Loucy (cell line): ENCODE data around the gene GDPGP1.
"Not testable (repeated sequence)": the region's sequence is repeated elsewhere in the genome, so short reads cannot be mapped to it uniquely, and the experiment has no call there.

Experiments used
- H2AFZ ChIP-seq: fragments of 200-600 bp; sonication (generic); 2 replicates; pipeline ENCODE4 v1.6.0; 2016; ENCODE audit warnings: antibody characterized with exemption, mild to moderate bottlenecking, low read length, moderate library complexity
- H3F3A ChIP-seq: fragments of 200-600 bp; 2 replicates; pipeline ENCODE4 v1.6.0; 2016; ENCODE audit warnings: antibody characterized with exemption, low read depth, mild to moderate bottlenecking
- H3K27me3 ChIP-seq: fragments of 200-600 bp; sonication (generic); 2 replicates; pipeline ENCODE4 v1.6.1; 2014; ENCODE audit warnings: low read length, mild to moderate bottlenecking; ENCODE audit not compliant: insufficient read depth, poor library complexity, severe bottlenecking
- H3K36me3 ChIP-seq: fragments of 200-600 bp; sonication (generic); 2 replicates; pipeline ENCODE4 v1.6.1; 2016; ENCODE audit warnings: low read length; ENCODE audit not compliant: insufficient read depth
- H3K4me1 ChIP-seq: fragments of 200-600 bp; sonication (generic); 2 replicates; pipeline ENCODE4 v1.5.1; 2014; ENCODE audit warnings: low read length, mild to moderate bottlenecking; ENCODE audit not compliant: insufficient read depth, poor library complexity, severe bottlenecking
- H3K4me2 ChIP-seq: fragments of 200-600 bp; sonication (generic); 2 replicates; pipeline ENCODE4 v1.6.0; 2014; ENCODE audit warnings: antibody characterized with exemption, low read length, low read depth, mild to moderate bottlenecking; ENCODE audit not compliant: poor library complexity, severe bottlenecking
- H3K4me3 ChIP-seq: fragments of 200-600 bp; sonication (generic); 2 replicates; pipeline ENCODE4 v1.5.1; 2014; ENCODE audit warnings: low read length, mild to moderate bottlenecking, mixed read lengths; ENCODE audit not compliant: poor library complexity, severe bottlenecking
- H3K79me2 ChIP-seq: fragments of 200-600 bp; sonication (generic); 2 replicates; pipeline ENCODE4 v1.6.1; 2014; ENCODE audit warnings: low read length; ENCODE audit not compliant: insufficient read depth
- H3K9ac ChIP-seq: fragments of 200-600 bp; sonication (generic); 2 replicates; pipeline ENCODE4 v1.6.0; 2014; ENCODE audit warnings: mild to moderate bottlenecking, low read depth, low read length, moderate library complexity; ENCODE audit not compliant: poor library complexity, severe bottlenecking
- H3K9me2 ChIP-seq: fragments of 200-600 bp; sonication (generic); replicated peaks from 2 replicates; pipeline ENCODE4 v1.6.1; 2016; ENCODE audit warnings: low read depth, low read length, mixed read lengths
- H3K9me3 ChIP-seq: fragments of 200-600 bp; sonication (generic); 2 replicates; pipeline ENCODE4 v1.6.1; 2014; ENCODE audit warnings: mild to moderate bottlenecking, antibody characterized with exemption, low read length, low read depth; ENCODE audit not compliant: insufficient read depth
- H4K20me1 ChIP-seq: fragments of 200-600 bp; sonication (generic); 2 replicates; pipeline ENCODE4 v1.6.0; 2014; ENCODE audit warnings: antibody characterized with exemption, low read length, mild to moderate bottlenecking; ENCODE audit not compliant: insufficient read depth, poor library complexity, severe bottlenecking
- EZH2phosphoT487 ChIP-seq: fragments of 200-600 bp; IDR thresholded peaks from 2 replicates; pipeline ENCODE4 v1.6.1; 2018; ENCODE audit warnings: antibody characterized with exemption, mild to moderate bottlenecking, moderate library complexity, borderline replicate concordance
- TF ChIP-seq, protein P1 (sequence below): fragments of 200-600 bp; sonication (generic); conservative IDR thresholded peaks from 2 replicates; pipeline ENCODE4 v1.5.1; 2014; ENCODE audit warnings: mild to moderate bottlenecking, antibody characterized with exemption, low read length

GDPGP1 gene

DNA sequence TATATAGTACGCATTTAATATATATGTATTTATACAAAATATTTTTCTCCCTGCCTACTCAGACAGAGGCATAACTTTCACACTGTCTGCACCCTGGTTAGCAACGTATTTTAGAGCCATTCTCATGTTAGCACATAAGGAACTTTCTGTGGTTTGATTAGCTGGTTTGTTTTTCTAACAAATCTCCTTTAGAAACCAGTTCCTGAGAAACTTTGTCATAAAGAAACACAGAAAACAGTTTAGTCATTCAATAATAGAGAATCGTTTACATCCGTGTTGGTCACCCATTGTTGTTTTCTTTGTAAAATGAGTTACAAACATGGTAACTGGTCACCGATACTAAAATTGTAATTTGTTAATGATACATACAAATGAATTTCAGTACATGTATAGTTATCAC is 25.5 kb downstream of the GDPGP1 start:
- no peak overlapping the region for H3K4me2 ChIP-seq
- H3K4me3 ChIP-seq = no peak overlapping the region
- H3K79me2 ChIP-seq = peaks cover 10% of the 10 kb centered on the region
- H3K9me2 ChIP-seq = no peaks in the 10 kb centered on the region
- no peaks in the 10 kb centered on the region for H4K20me1 ChIP-seq
- no peak overlapping the region for H3K9ac ChIP-seq
- TF ChIP-seq, protein P1, sequence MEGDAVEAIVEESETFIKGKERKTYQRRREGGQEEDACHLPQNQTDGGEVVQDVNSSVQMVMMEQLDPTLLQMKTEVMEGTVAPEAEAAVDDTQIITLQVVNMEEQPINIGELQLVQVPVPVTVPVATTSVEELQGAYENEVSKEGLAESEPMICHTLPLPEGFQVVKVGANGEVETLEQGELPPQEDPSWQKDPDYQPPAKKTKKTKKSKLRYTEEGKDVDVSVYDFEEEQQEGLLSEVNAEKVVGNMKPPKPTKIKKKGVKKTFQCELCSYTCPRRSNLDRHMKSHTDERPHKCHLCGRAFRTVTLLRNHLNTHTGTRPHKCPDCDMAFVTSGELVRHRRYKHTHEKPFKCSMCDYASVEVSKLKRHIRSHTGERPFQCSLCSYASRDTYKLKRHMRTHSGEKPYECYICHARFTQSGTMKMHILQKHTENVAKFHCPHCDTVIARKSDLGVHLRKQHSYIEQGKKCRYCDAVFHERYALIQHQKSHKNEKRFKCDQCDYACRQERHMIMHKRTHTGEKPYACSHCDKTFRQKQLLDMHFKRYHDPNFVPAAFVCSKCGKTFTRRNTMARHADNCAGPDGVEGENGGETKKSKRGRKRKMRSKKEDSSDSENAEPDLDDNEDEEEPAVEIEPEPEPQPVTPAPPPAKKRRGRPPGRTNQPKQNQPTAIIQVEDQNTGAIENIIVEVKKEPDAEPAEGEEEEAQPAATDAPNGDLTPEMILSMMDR = no peak
- no peak for TF ChIP-seq EZH2phosphoT487
- no peak overlapping the region for H2AFZ ChIP-seq
- H3K27me3 ChIP-seq = no peaks in the 10 kb centered on the region
- no peaks in the 10 kb centered on the region for H3K9me3 ChIP-seq
- H3K36me3 ChIP-seq = no peaks in the 10 kb centered on the region
- no peaks in the 10 kb centered on the region for H3F3A ChIP-seq
- peaks cover 7% of the 10 kb centered on the region for H3K4me1 ChIP-seq

DNA sequence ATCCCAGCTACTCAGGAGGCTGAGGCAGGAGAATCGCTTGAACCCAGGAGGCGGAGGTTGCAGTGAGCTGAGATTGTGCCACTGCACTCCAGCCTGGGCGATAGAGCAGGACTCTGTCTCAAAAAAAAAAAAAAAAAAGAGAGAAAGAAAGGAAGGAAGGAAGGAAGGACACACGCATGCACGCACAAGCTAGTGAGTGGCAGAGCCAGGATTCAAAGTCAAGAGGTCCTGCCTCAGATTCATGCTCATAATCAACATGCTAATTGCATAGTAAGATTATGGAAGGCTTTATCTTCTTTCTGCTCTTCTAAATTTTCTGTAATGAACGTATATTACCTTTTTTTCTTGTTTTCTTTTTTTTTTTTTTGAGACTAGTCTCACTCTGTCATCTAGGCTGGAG is 26.7 kb downstream of the GDPGP1 start:
- not testable (repeated sequence) for H3K4me3 ChIP-seq, H3F3A ChIP-seq, H4K20me1 ChIP-seq, H3K27me3 ChIP-seq, H3K9me2 ChIP-seq, H3K9ac ChIP-seq, H3K4me2 ChIP-seq, H2AFZ ChIP-seq, H3K36me3 ChIP-seq, H3K9me3 ChIP-seq
- Histone ChIP-seq H3K4me1 (peaks cover 13% of the 10 kb centered on the region), H3K79me2 (peaks cover 20% of the 10 kb centered on the region)

DNA sequence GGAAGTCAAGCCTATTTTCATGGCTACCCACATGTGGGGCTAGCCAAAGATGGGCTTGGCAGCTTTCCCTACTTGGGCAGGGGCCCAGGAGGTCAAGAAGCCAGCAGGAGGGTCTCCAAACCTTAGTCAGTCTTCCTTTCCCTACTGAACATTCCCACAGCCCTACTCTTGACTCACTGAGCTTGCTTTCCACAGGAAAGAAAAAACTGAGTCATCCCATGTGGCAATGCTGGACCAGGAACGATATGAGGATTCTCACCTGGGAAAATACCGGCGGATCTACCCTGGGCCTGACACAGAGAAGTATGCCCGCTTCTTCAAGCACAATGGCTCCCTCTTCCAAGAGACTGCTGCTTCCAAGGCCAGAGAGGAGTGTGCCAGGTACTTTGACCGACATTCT is 27.8 kb downstream of the GDPGP1 start:
- Histone ChIP-seq H3K27me3 (no peaks in the 10 kb centered on the region), H3K4me1 (peaks cover 16% of the 10 kb centered on the region), H3K4me3 (no peak overlapping the region), H3F3A (no peaks in the 10 kb centered on the region), H3K4me2 (no peak overlapping the region), H3K9me3 (no peaks in the 10 kb centered on the region), H3K9me2 (no peaks in the 10 kb centered on the region), H3K9ac (no peak overlapping the region), H3K36me3 (no peaks in the 10 kb centered on the region), H3K79me2 (peaks cover 31% of the 10 kb centered on the region), H4K20me1 (peaks cover 7% of the 10 kb centered on the region), H2AFZ (no peak overlapping the region)
- TF ChIP-seq EZH2phosphoT487 = no peak
- TF ChIP-seq, protein P1 = no peak

DNA sequence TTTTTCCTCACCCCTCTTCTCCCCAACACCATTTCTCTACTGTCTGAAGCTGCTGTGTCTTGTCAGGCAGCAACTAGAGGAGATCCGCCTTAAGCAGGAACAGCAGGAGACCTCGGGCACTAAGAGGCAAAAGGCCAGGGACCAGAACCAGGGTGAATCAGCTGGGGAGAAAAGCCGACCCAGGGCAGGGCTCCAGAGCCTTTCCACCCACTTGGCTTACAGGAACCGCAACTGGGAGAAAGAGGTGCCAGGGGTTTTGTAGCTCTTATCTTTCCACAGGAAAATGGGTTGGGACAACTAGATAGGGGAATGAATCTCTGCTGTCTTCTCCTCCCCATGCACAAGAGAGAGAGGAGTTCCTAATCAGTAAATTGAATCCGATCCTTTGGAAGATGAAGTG is 28.4 kb downstream of the GDPGP1 start:
- H3F3A ChIP-seq = no peaks in the 10 kb centered on the region
- H4K20me1 ChIP-seq = peaks cover 13% of the 10 kb centered on the region
- no peaks in the 10 kb centered on the region for H3K9me3 ChIP-seq
- peaks cover 37% of the 10 kb centered on the region for H3K79me2 ChIP-seq
- peaks cover 22% of the 10 kb centered on the region for H3K4me1 ChIP-seq
- H2AFZ ChIP-seq = no peak overlapping the region
- no peaks in the 10 kb centered on the region for H3K9me2 ChIP-seq
- no peaks in the 10 kb centered on the region for H3K36me3 ChIP-seq
- TF ChIP-seq EZH2phosphoT487 = no peak
- TF ChIP-seq, protein P1 = no peak
- H3K9ac ChIP-seq = no peak overlapping the region
- H3K27me3 ChIP-seq = no peaks in the 10 kb centered on the region
- no peak overlapping the region for H3K4me3 ChIP-seq
- H3K4me2 ChIP-seq = no peak overlapping the region
